Choroid plexus epithelial cell (primary cell): ENCODE results near the gene MRPL52.

Source experiments
- DNase-seq: peaks from one replicate; pipeline ENCODE4 v3.0.0-alpha.2; 2010; ENCODE audit warnings: low read depth
- H3K4me3 ChIP-seq: 2 replicates; pipeline ENCODE4 v1.5.1; 2011; ENCODE audit warnings: low read depth, mild to moderate bottlenecking, control low read depth, low read length, moderate library complexity
- TF ChIP-seq, protein P1 (sequence below): conservative IDR thresholded peaks from 2 replicates; pipeline ENCODE4 v1.5.1; 2011; ENCODE audit warnings: low read depth, mild to moderate bottlenecking, control low read depth, inconsistent platforms, low read length, moderate library complexity

Gene MRPL52

DNA sequence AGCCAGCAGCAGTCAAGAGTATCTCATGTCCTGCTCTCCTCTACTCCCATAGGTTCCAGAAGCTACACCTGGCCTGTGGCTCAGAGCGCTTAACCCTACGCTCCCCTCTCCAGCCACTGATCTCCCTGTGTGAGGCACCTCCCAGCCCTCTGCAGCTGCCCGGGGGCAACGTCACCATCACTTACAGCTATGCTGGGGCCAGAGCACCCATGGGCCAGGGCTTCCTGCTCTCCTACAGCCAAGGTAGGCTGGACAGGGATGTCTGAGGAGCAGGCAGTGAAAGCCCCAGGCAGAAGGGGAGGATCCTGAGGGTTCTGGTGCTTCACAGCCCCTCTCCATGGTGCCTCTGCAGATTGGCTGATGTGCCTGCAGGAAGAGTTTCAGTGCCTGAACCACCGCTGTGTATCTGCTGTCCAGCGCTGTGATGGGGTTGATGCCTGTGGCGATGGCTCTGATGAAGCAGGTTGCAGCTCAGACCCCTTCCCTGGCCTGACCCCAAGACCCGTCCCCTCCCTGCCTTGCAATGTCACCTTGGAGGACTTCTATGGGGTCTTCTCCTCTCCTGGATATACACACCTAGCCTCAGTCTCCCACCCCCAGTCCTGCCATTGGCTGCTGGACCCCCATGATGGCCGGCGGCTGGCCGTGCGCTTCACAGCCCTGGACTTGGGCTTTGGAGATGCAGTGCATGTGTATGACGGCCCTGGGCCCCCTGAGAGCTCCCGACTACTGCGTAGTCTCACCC, 45.5 kb downstream of the MRPL52 start:
- no peak for DNase-seq

DNA sequence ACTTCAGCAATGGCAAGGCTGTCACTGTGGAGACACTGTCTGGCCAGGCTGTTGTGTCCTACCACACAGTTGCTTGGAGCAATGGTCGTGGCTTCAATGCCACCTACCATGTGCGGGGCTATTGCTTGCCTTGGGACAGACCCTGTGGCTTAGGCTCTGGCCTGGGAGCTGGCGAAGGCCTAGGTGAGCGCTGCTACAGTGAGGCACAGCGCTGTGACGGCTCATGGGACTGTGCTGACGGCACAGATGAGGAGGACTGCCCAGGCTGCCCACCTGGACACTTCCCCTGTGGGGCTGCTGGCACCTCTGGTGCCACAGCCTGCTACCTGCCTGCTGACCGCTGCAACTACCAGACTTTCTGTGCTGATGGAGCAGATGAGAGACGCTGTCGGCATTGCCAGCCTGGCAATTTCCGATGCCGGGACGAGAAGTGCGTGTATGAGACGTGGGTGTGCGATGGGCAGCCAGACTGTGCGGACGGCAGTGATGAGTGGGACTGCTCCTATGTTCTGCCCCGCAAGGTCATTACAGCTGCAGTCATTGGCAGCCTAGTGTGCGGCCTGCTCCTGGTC, 46.1 kb downstream of the MRPL52 start:
- H3K4me3 ChIP-seq: no peak overlapping the region
- TF ChIP-seq, protein P1, sequence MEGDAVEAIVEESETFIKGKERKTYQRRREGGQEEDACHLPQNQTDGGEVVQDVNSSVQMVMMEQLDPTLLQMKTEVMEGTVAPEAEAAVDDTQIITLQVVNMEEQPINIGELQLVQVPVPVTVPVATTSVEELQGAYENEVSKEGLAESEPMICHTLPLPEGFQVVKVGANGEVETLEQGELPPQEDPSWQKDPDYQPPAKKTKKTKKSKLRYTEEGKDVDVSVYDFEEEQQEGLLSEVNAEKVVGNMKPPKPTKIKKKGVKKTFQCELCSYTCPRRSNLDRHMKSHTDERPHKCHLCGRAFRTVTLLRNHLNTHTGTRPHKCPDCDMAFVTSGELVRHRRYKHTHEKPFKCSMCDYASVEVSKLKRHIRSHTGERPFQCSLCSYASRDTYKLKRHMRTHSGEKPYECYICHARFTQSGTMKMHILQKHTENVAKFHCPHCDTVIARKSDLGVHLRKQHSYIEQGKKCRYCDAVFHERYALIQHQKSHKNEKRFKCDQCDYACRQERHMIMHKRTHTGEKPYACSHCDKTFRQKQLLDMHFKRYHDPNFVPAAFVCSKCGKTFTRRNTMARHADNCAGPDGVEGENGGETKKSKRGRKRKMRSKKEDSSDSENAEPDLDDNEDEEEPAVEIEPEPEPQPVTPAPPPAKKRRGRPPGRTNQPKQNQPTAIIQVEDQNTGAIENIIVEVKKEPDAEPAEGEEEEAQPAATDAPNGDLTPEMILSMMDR: no peak
- no peak for DNase-seq

More for the DNA sequence above, 45.5 kb downstream of the MRPL52 start:
- TF ChIP-seq, protein P1: no peak
- H3K4me3 ChIP-seq: no peak overlapping the region

DNA sequence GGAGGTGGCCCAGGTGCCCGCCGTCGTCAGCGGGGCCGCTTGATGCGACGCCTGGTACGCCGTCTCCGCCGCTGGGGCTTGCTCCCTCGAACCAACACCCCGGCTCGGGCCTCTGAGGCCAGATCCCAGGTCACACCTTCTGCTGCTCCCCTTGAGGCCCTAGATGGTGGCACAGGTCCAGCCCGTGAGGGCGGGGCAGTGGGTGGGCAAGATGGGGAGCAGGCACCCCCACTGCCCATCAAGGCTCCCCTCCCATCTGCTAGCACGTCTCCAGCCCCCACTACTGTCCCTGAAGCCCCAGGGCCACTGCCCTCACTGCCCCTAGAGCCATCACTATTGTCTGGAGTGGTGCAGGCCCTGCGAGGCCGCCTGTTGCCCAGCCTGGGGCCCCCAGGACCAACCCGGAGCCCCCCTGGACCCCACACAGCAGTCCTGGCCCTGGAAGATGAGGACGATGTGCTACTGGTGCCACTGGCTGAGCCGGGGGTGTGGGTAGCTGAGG, 47.4 kb downstream of the MRPL52 start:
- H3K4me3 ChIP-seq: no peak overlapping the region
- TF ChIP-seq, protein P1: no peak
- no peak for DNase-seq

DNA sequence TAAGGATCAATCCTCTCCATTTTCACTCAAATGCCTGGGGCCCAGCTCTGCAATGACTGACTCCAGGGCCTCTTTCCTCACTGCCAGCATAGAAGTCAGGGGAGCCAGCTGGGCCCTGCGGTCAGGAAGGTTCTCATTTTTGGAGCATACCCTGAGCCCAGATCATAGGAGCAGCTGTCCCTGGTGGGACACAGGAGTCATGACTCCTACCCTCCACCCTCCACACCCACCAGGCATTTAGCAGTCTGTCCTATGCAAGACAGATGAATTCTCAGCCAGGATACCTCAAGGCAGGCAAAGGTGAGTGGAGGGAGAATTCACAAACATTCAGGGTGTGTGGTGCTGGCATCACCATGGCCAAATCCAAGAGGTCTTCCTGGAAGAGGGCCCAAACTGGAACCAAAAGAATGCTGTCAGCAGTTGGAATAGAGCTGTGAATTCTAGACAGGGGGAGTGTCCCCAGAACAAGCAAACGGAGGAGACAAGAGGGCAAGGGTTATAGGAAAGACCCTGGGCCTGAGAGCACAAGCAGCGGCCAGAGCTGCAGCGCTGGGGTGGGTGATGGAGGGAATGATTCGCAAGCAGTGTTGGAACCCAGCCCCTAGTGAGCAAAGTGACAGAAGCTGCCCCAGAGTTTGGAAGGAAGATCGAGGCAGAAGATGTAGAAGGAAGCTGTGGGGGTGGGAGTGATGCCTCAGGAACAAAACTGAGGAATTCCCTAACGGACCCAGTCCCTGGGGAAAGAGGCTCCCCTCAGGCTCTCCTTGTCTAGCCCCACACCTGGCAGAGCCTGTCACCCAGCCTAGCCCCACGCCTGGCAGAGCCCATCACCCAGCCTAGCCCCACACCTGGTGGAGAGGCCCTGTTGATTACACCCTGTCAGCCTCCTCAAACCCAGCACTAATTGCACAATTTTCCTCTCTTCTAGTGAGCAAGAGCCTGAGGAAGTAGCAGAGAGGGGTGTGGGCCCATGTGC, 48.9 kb downstream of the MRPL52 start:
- TF ChIP-seq, protein P1: no peak
- DNase-seq: no peak
- no peak overlapping the region for H3K4me3 ChIP-seq

DNA sequence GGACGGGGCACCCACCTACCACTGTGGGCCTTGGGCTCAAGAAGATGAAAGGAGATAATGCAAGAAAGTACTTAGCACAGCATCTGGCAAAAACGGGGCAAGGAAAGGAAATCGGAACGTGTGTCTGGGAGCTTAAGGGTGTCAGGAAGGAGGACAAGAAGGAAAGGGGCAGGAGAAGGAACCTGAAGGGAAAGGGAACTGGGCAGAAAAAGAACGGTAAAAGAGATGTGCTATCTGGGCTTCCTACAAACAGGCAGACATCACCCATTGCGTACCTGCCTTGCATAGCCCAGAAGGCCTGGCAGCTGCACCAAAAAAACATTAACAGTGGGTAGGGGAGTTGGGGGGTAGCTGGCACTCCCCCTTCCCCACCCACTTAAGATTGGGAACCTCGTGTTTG, 52.4 kb downstream of the MRPL52 start:
- TF ChIP-seq, protein P1: no peak
- no peak for DNase-seq
- no peak overlapping the region for H3K4me3 ChIP-seq

- peak; percentile 57 for DNase-seq
- TF ChIP-seq, protein P1: no peak
- no peak overlapping the region for H3K4me3 ChIP-seq
These were observed 53.0 kb downstream of the MRPL52 start for GRCh38 chr14:22882529-22883172.
